Hematopoietic multipotent progenitor cell treated with erythropoietin and hydrocortisone succinate and interleukin-3 and kit ligand, for 4 days (in vitro differentiated cells): Measurements from ENCODE around the gene MOB3B.
A peak's percentile ranks its signal among the peaks of the same experiment; 100 is the strongest.

Experiments
- DNase-seq: peaks from one replicate; pipeline ENCODE4 v3.0.0-alpha.2; 2015

Gene MOB3B

GRCh38 chr9:27529316-27530278, at the start of gene MOB3B:
MOB3B (minus strand) TSS chr9:27529814; CDS start chr9:27455550, 74,264 bp downstream.
- peak; percentile 83 for DNase-seq

- peak; percentile 100 for DNase-seq
Observed at GRCh38 chr9:27573634-27574590, 44.3 kb upstream of the MOB3B start.

- peak; percentile 88 for DNase-seq
Observed at GRCh38 chr9:27572918-27573633, 43.5 kb upstream of the MOB3B start, which contains the start of gene C9orf72. C9orf72 (minus strand) TSS chr9:27573481; CDS start chr9:27567120, 6,361 bp downstream.

- peak; percentile 85 for DNase-seq
Observed at GRCh38 chr9:27572566-27572917, 42.9 kb upstream of the MOB3B start.

- DNase-seq = no peak
Observed at GRCh38 chr9:27572061-27572460, 42.4 kb upstream of the MOB3B start.

- DNase-seq = no peak
Observed at GRCh38 chr9:27571011-27571410, 41.4 kb upstream of the MOB3B start.

GRCh38 chr9:27569406-27569805, 39.8 kb upstream of the MOB3B start:
- no peak for DNase-seq

GRCh38 chr9:27566118-27566517, 36.5 kb upstream of the MOB3B start:
- DNase-seq = no peak

GRCh38 chr9:27565696-27566095, 36.1 kb upstream of the MOB3B start:
- DNase-seq = peak; percentile 50

- DNase-seq = no peak
Observed at GRCh38 chr9:27564670-27565069, 35.1 kb upstream of the MOB3B start.

- no peak for DNase-seq
Observed at GRCh38 chr9:27563738-27564430, 34.3 kb upstream of the MOB3B start.

- DNase-seq = no peak
Observed at GRCh38 chr9:27561685-27562084, 32.1 kb upstream of the MOB3B start.

GRCh38 chr9:27560457-27560856, 30.8 kb upstream of the MOB3B start:
- no peak for DNase-seq

- no peak for DNase-seq
Observed at GRCh38 chr9:27558307-27558706, 28.7 kb upstream of the MOB3B start.

GRCh38 chr9:27556470-27556869, 26.9 kb upstream of the MOB3B start:
- no peak for DNase-seq

GRCh38 chr9:27554712-27555111, 25.1 kb upstream of the MOB3B start:
- DNase-seq = no peak

- no peak for DNase-seq
Observed at GRCh38 chr9:27549196-27549755, 19.7 kb upstream of the MOB3B start.

GRCh38 chr9:27548055-27548741, 18.6 kb upstream of the MOB3B start:
- peak; percentile 74 for DNase-seq

GRCh38 chr9:27545471-27545870, 15.9 kb upstream of the MOB3B start:
- DNase-seq = no peak

GRCh38 chr9:27542508-27542907, 12.9 kb upstream of the MOB3B start:
- DNase-seq = no peak

GRCh38 chr9:27541740-27542139, 12.1 kb upstream of the MOB3B start:
- no peak for DNase-seq
